Stomach (tissue), 4 donors: Measurements from ENCODE around the gene WFDC12.

ENCODE experiments used
- CTCF ChIP-seq, 7 experiments: fragments of 450-650 bp in 4 of 7; fragments of 200-600 bp in 3 of 7; sonication (generic) in 3 of 7; IDR thresholded peaks; one replicate each; pipeline ENCODE4 v1.5.1; 2016 to 2019; ENCODE audit warnings: antibody characterized with exemption in 7 of 7, control low read depth in 2 of 7, mild to moderate bottlenecking in 1 of 7
- EP300 ChIP-seq: sonication (generic); formaldehyde crosslinking; IDR thresholded peaks from one replicate; pipeline ENCODE4 v1.6.1; 2017; ENCODE audit warnings: antibody characterized with exemption
- POLR2A ChIP-seq, 4 donors: fragments of 450-650 bp; IDR thresholded peaks; one replicate each; pipeline ENCODE4 v1.6.1; 2016; ENCODE audit warnings: antibody characterized with exemption in 4 of 4, control low read depth in 2 of 4, mild to moderate bottlenecking in 1 of 4, moderate library complexity in 1 of 4

GRCh38 chr20:45094201-45094600 is 30.1 kb downstream of the WFDC12 start:
- no peak for TF ChIP-seq POLR2A (IDR thresholded peaks at IDR 0.05)
- TF ChIP-seq CTCF (IDR thresholded peaks at IDR 0.05): no peak
- no peak for TF ChIP-seq EP300
